GM19452 (cell line): ENCODE data around the gene SCN3B.

Experiments used
- ATAC-seq: cut with Tn5 transposase; IDR thresholded peaks from one replicate; pipeline ENCODE4 v1.9.1; 2021; ENCODE audit not compliant: unreplicated experiment

The SCN3B gene

DNA sequence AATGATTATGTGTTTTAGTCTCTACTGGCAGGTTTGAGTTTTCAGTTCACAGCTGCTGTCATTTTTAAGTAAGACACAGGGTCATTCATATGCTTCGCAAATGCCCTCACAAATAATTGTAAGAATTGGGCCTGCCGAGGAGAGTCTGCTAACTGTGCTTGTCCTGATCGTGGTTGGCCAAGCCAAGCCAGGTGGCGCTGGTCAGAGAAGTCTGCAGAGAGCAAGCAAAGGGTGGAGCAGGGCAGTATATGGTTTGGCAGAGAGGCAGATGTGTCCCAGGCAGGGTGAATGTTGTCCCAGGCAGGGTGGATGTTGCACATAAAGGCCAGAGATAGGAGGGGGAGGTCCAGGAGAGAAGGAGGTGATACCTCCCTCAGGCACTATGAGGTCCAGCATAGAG, 52.7 kb downstream of the SCN3B start:
- no peak for ATAC-seq

- no peak for ATAC-seq
Observed at GRCh38 chr11:123601136-123601535, 53.3 kb downstream of the SCN3B start.

GRCh38 chr11:123597859-123598258, 56.6 kb downstream of the SCN3B start:
- ATAC-seq, result no peak

GRCh38 chr11:123594921-123595320, 59.5 kb downstream of the SCN3B start:
- no peak for ATAC-seq

- ATAC-seq, result no peak
Observed at GRCh38 chr11:123594188-123594901, 60.1 kb downstream of the SCN3B start.

GRCh38 chr11:123593570-123593969, 60.9 kb downstream of the SCN3B start:
- ATAC-seq, result no peak

- no peak for ATAC-seq
Observed at GRCh38 chr11:123590296-123590912, 64.0 kb downstream of the SCN3B start.

GRCh38 chr11:123588864-123589262, 65.6 kb downstream of the SCN3B start:
- ATAC-seq, result no peak

DNA sequence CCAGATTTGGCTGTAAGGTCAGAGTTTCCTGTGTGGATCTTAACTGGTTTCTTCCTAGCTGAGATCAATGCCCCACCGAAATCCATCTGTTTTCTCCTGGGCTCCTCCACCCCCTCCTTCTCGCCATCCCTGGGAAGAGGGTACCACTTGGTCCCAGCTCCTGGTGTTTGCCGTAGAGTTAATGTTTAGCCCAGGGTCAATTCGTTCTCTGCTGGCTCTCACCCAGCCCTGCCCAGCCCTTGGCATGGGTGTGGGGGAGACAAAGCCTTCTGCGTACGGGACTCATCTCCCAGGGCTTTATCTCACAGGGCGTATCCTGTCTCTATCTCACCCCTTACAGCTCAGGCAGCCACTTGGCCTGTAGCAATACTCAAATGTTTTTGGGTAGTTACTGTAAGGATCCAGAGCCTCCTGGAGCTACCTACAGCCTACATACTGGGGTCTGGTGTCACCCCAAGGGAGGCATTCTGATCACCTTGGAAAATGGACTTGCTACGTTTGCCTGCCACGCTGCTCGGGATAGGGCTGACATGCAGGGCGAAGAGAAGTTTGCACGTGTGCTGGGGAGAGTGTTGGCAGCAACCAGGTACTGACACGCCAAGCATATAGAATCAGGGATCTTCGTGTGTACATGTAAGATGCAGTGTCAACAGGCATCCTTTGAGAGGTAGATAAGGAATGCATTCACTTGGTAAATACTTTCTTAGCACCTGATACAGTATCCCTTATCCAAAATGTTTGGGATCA, 66.1 kb downstream of the SCN3B start:
- ATAC-seq, result no peak

DNA sequence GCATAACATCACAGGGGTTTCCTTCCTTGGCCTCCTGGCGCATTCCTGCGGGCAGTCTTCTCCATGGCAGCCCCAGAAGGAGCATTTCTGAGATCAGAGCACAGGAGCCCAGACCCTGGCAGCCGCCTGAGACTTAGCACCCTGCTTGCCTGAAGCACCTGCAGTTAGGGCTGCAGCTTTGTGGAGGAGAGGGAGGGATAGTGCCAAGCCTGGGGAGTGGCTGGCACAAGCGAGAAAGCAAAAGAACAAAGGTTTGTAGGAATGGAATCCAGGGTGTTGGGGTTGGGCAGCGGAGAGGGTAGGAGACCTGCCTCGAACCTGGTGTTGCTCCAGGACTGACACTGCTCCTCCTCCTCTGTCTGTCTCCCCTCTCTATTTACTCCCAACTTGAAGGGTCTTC, 66.9 kb downstream of the SCN3B start:
- ATAC-seq, result no peak

- ATAC-seq, result no peak
Observed at GRCh38 chr11:123587044-123587443, 67.4 kb downstream of the SCN3B start.

DNA sequence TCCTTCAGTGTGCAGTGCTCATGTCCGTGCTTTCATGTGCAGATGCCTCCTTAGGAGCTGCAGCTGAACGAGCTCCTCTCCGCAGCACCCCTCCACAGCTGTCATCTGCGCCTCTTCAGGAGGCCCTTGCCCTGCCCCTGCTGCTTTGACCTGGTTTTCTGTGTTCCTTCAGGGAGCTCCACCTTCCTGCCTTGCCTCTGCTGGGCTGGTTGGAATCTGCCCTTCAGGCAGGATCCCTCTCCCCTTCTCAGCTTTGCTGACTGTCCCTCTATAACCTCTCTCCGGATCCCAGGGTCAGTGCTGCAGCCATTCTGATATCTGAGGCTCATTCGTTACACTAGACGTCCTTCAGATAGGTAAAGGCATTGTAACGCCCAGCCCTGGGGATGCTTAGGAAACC, 67.9 kb downstream of the SCN3B start:
- no peak for ATAC-seq

- no peak for ATAC-seq
Observed at GRCh38 chr11:123585706-123586105, 68.7 kb downstream of the SCN3B start.

DNA sequence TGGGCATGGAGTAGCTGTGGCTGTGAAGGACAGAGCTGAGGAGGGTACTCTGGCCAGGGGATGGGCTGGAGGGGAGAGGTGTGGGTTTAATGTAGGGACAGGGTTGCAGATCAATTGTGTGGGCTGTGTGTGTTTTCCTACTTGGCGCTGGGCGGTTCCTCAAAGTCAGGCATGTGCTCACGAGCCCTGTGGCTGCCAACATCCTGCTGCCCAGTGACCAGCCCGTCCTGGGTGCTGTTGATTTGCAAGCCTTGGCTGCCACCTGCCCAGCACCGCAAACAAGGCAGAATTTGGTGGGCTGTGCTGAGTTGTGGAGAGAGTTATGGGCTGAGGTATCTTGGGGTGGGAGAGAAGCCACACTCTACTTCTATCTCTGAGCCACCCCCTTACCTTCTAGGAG, 69.2 kb downstream of the SCN3B start:
- ATAC-seq, result no peak

GRCh38 chr11:123584737-123585136, 69.7 kb downstream of the SCN3B start:
- no peak for ATAC-seq

DNA sequence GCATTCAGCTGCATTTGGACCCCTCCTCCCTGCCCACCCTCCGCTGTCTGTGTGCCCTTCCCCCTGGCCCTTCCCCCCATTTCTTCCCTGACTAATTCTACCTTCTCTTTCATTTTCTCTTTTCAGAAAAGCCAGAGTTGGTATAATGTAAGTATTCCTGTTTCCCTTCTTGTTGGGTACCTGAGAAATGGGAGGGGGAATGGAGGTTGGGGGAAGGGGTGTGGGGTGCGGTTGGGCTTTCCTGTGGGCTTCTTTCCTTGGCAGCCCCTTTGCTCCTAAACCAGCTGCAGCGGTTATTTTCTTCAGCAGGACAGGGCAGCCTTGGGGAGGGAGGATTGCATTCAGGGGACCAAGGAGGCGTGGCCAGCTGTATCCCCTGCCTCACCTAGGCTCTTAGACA, 70.2 kb downstream of the SCN3B start:
- no peak for ATAC-seq

DNA sequence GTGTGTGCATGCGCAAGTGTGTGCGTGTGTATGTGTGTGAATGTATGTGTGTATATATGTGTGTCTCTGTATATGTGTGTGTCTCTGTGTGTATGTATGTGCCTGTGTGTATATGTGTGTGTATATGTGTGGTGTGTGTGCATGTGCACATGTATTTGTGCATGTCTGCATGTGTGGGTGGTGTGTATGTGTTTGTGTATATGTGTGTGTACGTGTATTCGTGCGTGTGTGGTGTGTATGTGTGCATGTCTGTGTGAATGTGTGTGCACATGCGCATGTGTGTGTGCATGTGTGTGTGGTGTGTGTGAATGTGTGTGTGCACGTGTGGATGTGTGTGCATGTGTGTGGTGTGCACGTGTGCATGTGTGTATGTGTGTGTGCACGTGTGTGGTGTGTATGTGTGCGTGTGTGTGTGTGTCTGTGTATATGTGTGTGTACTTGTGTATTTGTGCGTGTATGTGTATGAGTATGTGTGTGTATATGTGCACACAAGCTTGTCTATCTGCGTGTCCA, 71.4 kb downstream of the SCN3B start:
- no peak for ATAC-seq

DNA sequence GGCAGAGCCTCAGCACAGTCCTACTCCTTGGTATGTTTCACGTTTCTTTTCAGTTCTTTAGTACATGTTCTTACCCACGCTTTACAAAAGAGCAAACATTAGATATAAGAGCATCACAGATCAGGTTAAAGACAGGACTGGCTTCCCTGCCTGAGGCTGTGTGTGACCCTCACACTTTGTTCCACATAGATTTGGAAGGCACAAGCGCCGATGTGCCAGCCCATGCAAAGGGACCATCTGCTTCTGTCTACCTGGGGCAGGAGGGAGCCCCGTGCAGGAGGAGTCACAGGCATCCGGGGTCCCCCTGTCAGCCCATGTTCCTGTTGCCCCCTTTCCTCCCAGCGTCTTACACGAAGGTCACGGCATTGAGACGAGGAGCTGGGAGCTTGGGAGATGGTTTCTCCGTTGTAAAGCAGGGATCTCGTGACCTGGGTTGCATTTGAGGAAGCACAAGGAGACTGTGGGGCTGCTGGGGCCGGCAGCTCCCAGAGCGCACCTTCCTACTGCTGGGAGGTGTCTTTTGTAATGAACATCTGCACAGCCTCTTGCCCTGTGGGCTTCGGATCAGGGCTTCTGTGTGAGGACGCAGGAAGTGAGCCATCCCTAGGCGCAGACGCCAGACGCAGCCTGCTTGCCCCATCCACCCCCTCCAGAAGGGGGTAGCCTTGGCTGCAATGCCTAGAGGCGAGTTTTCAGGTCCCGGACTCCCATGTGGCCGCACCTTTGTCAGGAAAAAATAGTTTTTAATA, 72.6 kb downstream of the SCN3B start:
- no peak for ATAC-seq

DNA sequence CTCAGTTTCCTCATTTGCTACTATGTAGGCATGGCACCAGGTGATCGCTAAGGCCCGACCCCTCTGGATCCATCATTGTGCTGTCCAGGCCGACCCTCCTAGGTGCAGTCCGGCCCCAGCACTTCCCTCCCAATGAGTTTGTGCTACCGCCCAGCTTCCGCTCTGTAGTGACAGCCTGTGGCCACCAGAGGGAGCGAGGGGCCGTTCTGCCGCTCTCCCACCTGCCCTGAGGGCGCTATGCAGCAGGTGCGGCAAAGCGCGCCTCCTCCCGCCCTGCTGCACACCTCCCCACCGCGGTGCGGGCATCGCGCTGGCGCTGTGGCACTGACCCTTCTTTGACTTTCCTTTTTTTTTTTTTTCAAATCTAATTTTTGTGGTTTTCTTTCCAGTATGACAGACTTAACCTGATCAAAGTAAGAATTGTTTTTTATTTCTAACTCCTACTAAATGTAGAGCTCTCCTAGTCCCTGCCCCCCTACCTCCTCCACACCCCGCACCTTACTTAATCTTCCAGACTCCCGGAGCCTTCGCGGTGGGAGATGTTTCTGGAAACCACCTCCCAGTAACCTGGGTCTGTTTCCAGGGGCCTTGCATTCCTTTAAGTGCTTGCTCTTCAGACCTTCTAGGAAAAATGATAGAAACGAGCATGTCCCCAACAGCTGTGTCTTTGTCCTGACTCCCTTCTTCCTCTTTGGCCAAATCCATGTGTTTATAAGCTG, 73.7 kb downstream of the SCN3B start:
- peak; percentile 85 for ATAC-seq

DNA sequence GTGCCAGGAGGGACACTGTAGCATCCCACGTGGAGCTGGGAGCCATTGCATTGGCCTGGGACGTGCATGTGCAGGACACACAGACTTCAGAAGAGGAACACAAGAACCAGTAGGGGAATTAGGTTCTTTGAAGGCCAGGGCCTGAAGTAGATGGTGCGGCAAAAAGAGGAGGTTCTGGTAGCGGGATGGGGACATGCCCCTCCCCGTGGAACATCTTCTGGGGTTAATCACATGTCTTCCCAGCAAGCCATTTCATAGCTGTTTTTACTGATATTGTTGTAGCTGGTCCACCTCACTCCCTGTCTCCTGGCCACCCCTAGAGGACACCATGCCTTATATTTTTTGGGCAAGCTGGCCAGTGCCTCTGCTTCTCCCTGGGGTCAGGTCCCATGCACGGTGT, 74.3 kb downstream of the SCN3B start:
- ATAC-seq, result no peak

DNA sequence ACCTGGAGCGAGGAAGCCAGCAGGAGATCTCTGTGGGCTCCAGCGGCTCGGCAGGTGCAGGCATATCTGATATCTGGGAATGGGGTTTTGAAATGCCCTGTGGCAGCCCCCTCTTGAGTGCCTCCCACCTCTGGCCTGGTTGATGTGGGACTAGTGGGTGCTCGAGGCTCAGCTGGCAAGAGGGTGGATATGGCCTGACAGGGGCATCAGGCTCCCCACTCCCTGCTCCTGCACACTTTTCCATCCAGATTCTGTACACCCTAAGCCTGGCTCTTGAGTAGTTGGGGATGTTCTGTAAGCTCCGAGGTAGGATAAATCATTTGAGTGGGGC, 75.0 kb downstream of the SCN3B start:
- ATAC-seq, result no peak
